ENCODE measurements around the gene HTR1E. TPM values are rescaled to one million over a fixed set of nuclear protein-coding genes. Genes with fewer than 3 reads are reported as not detected.
"Not testable (repeated sequence)": the region's sequence is repeated elsewhere in the genome, so short reads cannot be mapped to it uniquely, and the experiment has no call there.

The HTR1E gene
- total RNA-seq (2014; rRNA removed; shearing (Covaris generic)), result not detected in 2 replicates

GRCh38 chr6:86937219-86938079, at the start of gene HTR1E:
Gene HTR1E (plus strand): TSS chr6:86937528. CDS start chr6:87015335, 77,807 bp downstream.
- DNase-seq (ENCODE audit: low read depth in 1 of 2, low spot score in 2 of 2), result peak; percentile 31 to 44
- no peak within 1 kb of the TSS for H3K27ac ChIP-seq
- H3K4me1 ChIP-seq (replicated peaks), result no peaks in the 10 kb centered on the region
- H3K27me3 ChIP-seq (replicated peaks), result peaks cover 30% of the 10 kb centered on the region
- no peaks in the 10 kb centered on the region for H3K9me3 ChIP-seq (replicated peaks)
- no peaks in the 10 kb centered on the region for H3K36me3 ChIP-seq
- no peak within 1 kb of the TSS for H3K4me3 ChIP-seq

GRCh38 chr6:86888301-86888700, 49.0 kb upstream of the HTR1E start:
- Histone ChIP-seq H3K36me3 (no peaks in the 10 kb centered on the region), H3K4me1 (replicated peaks) (no peaks in the 10 kb centered on the region), H3K9me3 (replicated peaks) (no peaks in the 10 kb centered on the region), H3K27ac (no peak overlapping the region), H3K4me3 (no peak overlapping the region), H3K27me3 (replicated peaks) (no peaks in the 10 kb centered on the region)
- no peak for DNase-seq (ENCODE audit: low read depth in 1 of 2, low spot score in 2 of 2)

GRCh38 chr6:86897265-86897664, 40.1 kb upstream of the HTR1E start:
- H3K36me3 ChIP-seq; H3K27ac ChIP-seq; H3K4me3 ChIP-seq; H3K27me3 ChIP-seq (replicated peaks); H3K9me3 ChIP-seq (replicated peaks); H3K4me1 ChIP-seq (replicated peaks); DNase-seq (ENCODE audit: low read depth in 1 of 2, low spot score in 2 of 2): not testable (repeated sequence)

- no peak for DNase-seq (ENCODE audit: low read depth in 1 of 2, low spot score in 2 of 2)
- Histone ChIP-seq H3K27me3 (replicated peaks) (no peaks in the 10 kb centered on the region), H3K36me3 (no peaks in the 10 kb centered on the region), H3K4me3 (no peak overlapping the region), H3K4me1 (replicated peaks) (no peaks in the 10 kb centered on the region), H3K9me3 (replicated peaks) (no peaks in the 10 kb centered on the region), H3K27ac (no peak overlapping the region)
These were observed 23.5 kb upstream of the HTR1E start for GRCh38 chr6:86913795-86914194.

- no peaks in the 10 kb centered on the region for H3K4me1 ChIP-seq (replicated peaks)
- no peak overlapping the region for H3K27ac ChIP-seq
- no peaks in the 10 kb centered on the region for H3K9me3 ChIP-seq (replicated peaks)
- H3K4me3 ChIP-seq, result no peak overlapping the region
- no peaks in the 10 kb centered on the region for H3K27me3 ChIP-seq (replicated peaks)
- no peaks in the 10 kb centered on the region for H3K36me3 ChIP-seq
- no peak for DNase-seq (ENCODE audit: low read depth in 1 of 2, low spot score in 2 of 2)
These were observed 20.9 kb upstream of the HTR1E start for GRCh38 chr6:86916393-86916792.

GRCh38 chr6:86927138-86927537, 10.2 kb upstream of the HTR1E start:
- not testable (repeated sequence) for H3K4me3 ChIP-seq; H3K27me3 ChIP-seq (replicated peaks); H3K4me1 ChIP-seq (replicated peaks); H3K27ac ChIP-seq; DNase-seq (ENCODE audit: low read depth in 1 of 2, low spot score in 2 of 2); H3K36me3 ChIP-seq; H3K9me3 ChIP-seq (replicated peaks)

GRCh38 chr6:86927859-86928258, 9.5 kb upstream of the HTR1E start:
- not testable (repeated sequence) for H3K27me3 ChIP-seq (replicated peaks); DNase-seq (ENCODE audit: low read depth in 1 of 2, low spot score in 2 of 2); H3K9me3 ChIP-seq (replicated peaks); H3K4me1 ChIP-seq (replicated peaks); H3K27ac ChIP-seq; H3K4me3 ChIP-seq; H3K36me3 ChIP-seq

GRCh38 chr6:86934365-86934764, 3.0 kb upstream of the HTR1E start:
- H3K9me3 ChIP-seq (replicated peaks), result no peaks in the 10 kb centered on the region
- H3K4me3 ChIP-seq, result no peak overlapping the region
- H3K4me1 ChIP-seq (replicated peaks), result no peaks in the 10 kb centered on the region
- peaks cover 24% of the 10 kb centered on the region for H3K27me3 ChIP-seq (replicated peaks)
- H3K27ac ChIP-seq, result no peak overlapping the region
- no peaks in the 10 kb centered on the region for H3K36me3 ChIP-seq
- DNase-seq (ENCODE audit: low read depth in 1 of 2, low spot score in 2 of 2), result no peak

GRCh38 chr6:86936834-86937218, 502 bp upstream of the HTR1E start:
- H3K9me3 ChIP-seq (replicated peaks), result no peaks in the 10 kb centered on the region
- H3K4me1 ChIP-seq (replicated peaks), result no peaks in the 10 kb centered on the region
- peaks cover 30% of the 10 kb centered on the region for H3K27me3 ChIP-seq (replicated peaks)
- DNase-seq (ENCODE audit: low read depth in 1 of 2, low spot score in 2 of 2), result peak in 1 of 2 experiments; percentile 3
- H3K36me3 ChIP-seq, result no peaks in the 10 kb centered on the region
- no peak overlapping the region for H3K27ac ChIP-seq
- no peak overlapping the region for H3K4me3 ChIP-seq

- Histone ChIP-seq H3K27ac (no peak overlapping the region), H3K36me3 (no peaks in the 10 kb centered on the region), H3K27me3 (replicated peaks) (peaks cover 30% of the 10 kb centered on the region), H3K9me3 (replicated peaks) (no peaks in the 10 kb centered on the region), H3K4me1 (replicated peaks) (no peaks in the 10 kb centered on the region), H3K4me3 (no peak overlapping the region)
- no peak for DNase-seq (ENCODE audit: low read depth in 1 of 2, low spot score in 2 of 2)
These were observed 1.5 kb downstream of the HTR1E start for GRCh38 chr6:86938814-86939213.

GRCh38 chr6:86941461-86941860, 4.1 kb downstream of the HTR1E start:
- H3K4me3 ChIP-seq, result no peak overlapping the region
- H3K4me1 ChIP-seq (replicated peaks), result no peaks in the 10 kb centered on the region
- no peak for DNase-seq (ENCODE audit: low read depth in 1 of 2, low spot score in 2 of 2)
- no peak overlapping the region for H3K27ac ChIP-seq
- peaks cover 26% of the 10 kb centered on the region for H3K27me3 ChIP-seq (replicated peaks)
- no peaks in the 10 kb centered on the region for H3K36me3 ChIP-seq
- H3K9me3 ChIP-seq (replicated peaks), result no peaks in the 10 kb centered on the region

GRCh38 chr6:86942769-86943516, 5.6 kb downstream of the HTR1E start:
- Histone ChIP-seq H3K27me3 (replicated peaks) (peaks cover 17% of the 10 kb centered on the region), H3K9me3 (replicated peaks) (no peaks in the 10 kb centered on the region), H3K4me3 (no peak overlapping the region), H3K4me1 (replicated peaks) (no peaks in the 10 kb centered on the region), H3K36me3 (no peaks in the 10 kb centered on the region), H3K27ac (no peak overlapping the region)
- DNase-seq (ENCODE audit: low read depth in 1 of 2, low spot score in 2 of 2), result no peak

- H3K4me1 ChIP-seq (replicated peaks), result no peaks in the 10 kb centered on the region
- peaks cover 10% of the 10 kb centered on the region; the same call in 1 of the 2 replicates for H3K27me3 ChIP-seq (replicated peaks)
- H3K27ac ChIP-seq, result no peak overlapping the region
- DNase-seq (ENCODE audit: low read depth in 1 of 2, low spot score in 2 of 2), result no peak
- no peaks in the 10 kb centered on the region for H3K9me3 ChIP-seq (replicated peaks)
- no peak overlapping the region for H3K4me3 ChIP-seq
- H3K36me3 ChIP-seq, result no peaks in the 10 kb centered on the region
These were observed 6.6 kb downstream of the HTR1E start for GRCh38 chr6:86943819-86944407.

- no peaks in the 10 kb centered on the region for H3K9me3 ChIP-seq (replicated peaks)
- H3K27ac ChIP-seq, result no peak overlapping the region
- no peaks in the 10 kb centered on the region for H3K27me3 ChIP-seq (replicated peaks)
- no peaks in the 10 kb centered on the region for H3K36me3 ChIP-seq
- no peak for DNase-seq (ENCODE audit: low read depth in 1 of 2, low spot score in 2 of 2)
- H3K4me1 ChIP-seq (replicated peaks), result no peaks in the 10 kb centered on the region
- H3K4me3 ChIP-seq, result no peak overlapping the region
These were observed 12.4 kb downstream of the HTR1E start for GRCh38 chr6:86949771-86950170.
